NCI-H2227 (cell line): ENCODE results near the gene TNNT1.

Experiments
- DNase-seq: peaks from one replicate; lab custom pipeline; 2025; ENCODE audit not compliant: unreplicated experiment; lab: John Stamatoyannopoulos, UW

TNNT1 gene

GRCh38 chr19:55146078-55146704 lies 2.8 kb downstream of the TNNT1 start:
- DNase-seq, result peak; percentile 95

- DNase-seq, result no peak
These were observed 3.8 kb downstream of the TNNT1 start for GRCh38 chr19:55145232-55145631.

- no peak for DNase-seq
These were observed 7.3 kb downstream of the TNNT1 start for GRCh38 chr19:55141696-55142095.

- no peak for DNase-seq
These were observed 11.1 kb downstream of the TNNT1 start for GRCh38 chr19:55137915-55138314.

GRCh38 chr19:55136399-55137102 lies 12.5 kb downstream of the TNNT1 start:
- DNase-seq, result no peak

GRCh38 chr19:55134736-55135135 lies 14.3 kb downstream of the TNNT1 start:
- DNase-seq, result no peak

- DNase-seq, result no peak
These were observed 15.2 kb downstream of the TNNT1 start for GRCh38 chr19:55133639-55134444.

- DNase-seq, result no peak
These were observed 16.4 kb downstream of the TNNT1 start for GRCh38 chr19:55132453-55133129.

GRCh38 chr19:55131421-55131820 lies 17.6 kb downstream of the TNNT1 start:
- DNase-seq, result no peak

- no peak for DNase-seq
These were observed 30.0 kb downstream of the TNNT1 start for GRCh38 chr19:55119053-55119452.

- peak; percentile 79 for DNase-seq
These were observed 30.5 kb downstream of the TNNT1 start for GRCh38 chr19:55118401-55118991.

- peak; percentile 100 for DNase-seq
These were observed 31.2 kb downstream of the TNNT1 start for GRCh38 chr19:55117663-55118391.

- peak; percentile 84 for DNase-seq
These were observed 31.9 kb downstream of the TNNT1 start, which contains the start of gene PPP1R12C for GRCh38 chr19:55116859-55117662. Gene PPP1R12C (minus strand): TSS chr19:55117637. CDS start chr19:55117543, 94 bp downstream.

GRCh38 chr19:55116232-55116858 lies 32.7 kb downstream of the TNNT1 start:
- DNase-seq, result peak; percentile 89

GRCh38 chr19:55115446-55116065 lies 33.5 kb downstream of the TNNT1 start:
- DNase-seq, result no peak

- DNase-seq, result no peak
These were observed 34.4 kb downstream of the TNNT1 start for GRCh38 chr19:55114566-55115145.

- DNase-seq, result peak; percentile 93
These were observed 35.4 kb downstream of the TNNT1 start for GRCh38 chr19:55113570-55114039.
